ENCODE results near the gene TST.

TST gene

DNA sequence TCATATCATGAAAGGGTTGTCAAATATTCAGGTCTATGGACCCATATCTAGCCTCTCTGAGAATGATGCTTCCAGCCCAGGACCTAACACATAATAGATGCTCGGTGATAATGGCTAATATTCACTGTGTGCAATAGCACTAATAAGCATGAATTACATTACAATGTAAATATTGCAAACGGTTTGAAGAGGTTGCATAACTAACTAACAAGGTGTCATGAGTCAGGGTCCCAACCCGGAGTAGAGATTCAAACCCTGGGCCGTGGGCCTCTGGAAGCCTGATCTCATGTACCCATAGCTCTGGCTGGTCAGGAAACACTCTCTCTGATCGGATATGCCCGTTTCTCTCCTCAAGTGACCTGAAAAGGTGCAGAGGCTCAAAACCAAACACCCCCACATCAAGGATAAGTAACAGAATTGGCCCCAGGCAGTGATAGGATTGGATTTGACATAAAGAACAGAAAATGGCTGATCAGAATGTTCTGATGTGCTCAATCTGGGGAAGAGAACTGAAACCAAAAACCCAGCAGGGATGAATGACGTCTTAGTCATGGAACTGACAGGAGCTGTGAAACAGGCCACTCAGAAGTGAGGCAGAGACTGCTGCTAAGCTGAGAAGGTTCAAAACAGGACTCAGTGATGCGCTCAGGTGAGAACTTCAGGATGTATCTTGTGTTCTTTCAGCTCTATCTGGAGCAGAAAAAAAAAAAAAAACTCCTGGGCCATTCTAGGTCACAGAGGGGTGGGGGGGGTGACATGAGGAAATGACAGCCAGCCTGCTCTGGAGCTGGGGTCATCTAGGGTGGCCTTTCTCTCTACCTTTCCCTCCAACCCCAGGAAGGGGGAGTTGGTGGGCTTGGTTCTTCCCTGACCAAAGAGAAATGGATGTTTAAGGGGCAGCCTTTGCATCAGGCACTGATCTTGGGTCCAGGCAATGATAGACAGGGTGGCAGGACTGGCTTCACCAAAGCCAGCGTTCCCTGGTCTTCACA lies 25.7 kb upstream of the TST start:
- no peaks in the 10 kb centered on the region for H3K9me3 ChIP-seq (ENCODE audit: control insufficient read depth in 2 of 2, low read length in 2 of 2)
- peaks cover 28 to 37% of the 10 kb centered on the region in 2 donors for H3K4me1 ChIP-seq (ENCODE audit: control insufficient read depth in 2 of 2, insufficient read depth in 2 of 2, low read length in 2 of 2)
- H3K9ac ChIP-seq (ENCODE audit: low read depth in 1 of 2, low read length in 2 of 2) = peak overlapping the region; percentile 24 to 78
- H3K27me3 ChIP-seq (ENCODE audit: control insufficient read depth in 2 of 2, insufficient read depth in 2 of 2, low read length in 2 of 2) = no peaks in the 10 kb centered on the region
- H3K4me3 ChIP-seq (ENCODE audit: low read length in 2 of 2) = no peak overlapping the region
- no peaks in the 10 kb centered on the region for H3K36me3 ChIP-seq (ENCODE audit: control insufficient read depth in 2 of 2, insufficient read depth in 2 of 2, low read length in 2 of 2)
- peak overlapping the region; percentile 89 to 95 for H3K27ac ChIP-seq (ENCODE audit: low read depth in 2 of 2, low read length in 2 of 2)

GRCh38 chr22:37043828-37044538 lies 24.7 kb upstream of the TST start:
- no peaks in the 10 kb centered on the region for H3K9me3 ChIP-seq (ENCODE audit: control insufficient read depth in 2 of 2, low read length in 2 of 2)
- no peaks in the 10 kb centered on the region for H3K36me3 ChIP-seq (ENCODE audit: control insufficient read depth in 2 of 2, insufficient read depth in 2 of 2, low read length in 2 of 2)
- H3K4me3 ChIP-seq (ENCODE audit: low read length in 2 of 2) = peak overlapping the region; percentile 48 to 53
- H3K9ac ChIP-seq (ENCODE audit: low read depth in 1 of 2, low read length in 2 of 2) = peak overlapping the region; percentile 77 to 78
- H3K27me3 ChIP-seq (ENCODE audit: control insufficient read depth in 2 of 2, insufficient read depth in 2 of 2, low read length in 2 of 2) = no peaks in the 10 kb centered on the region
- peaks cover 28 to 37% of the 10 kb centered on the region in 2 donors for H3K4me1 ChIP-seq (ENCODE audit: control insufficient read depth in 2 of 2, insufficient read depth in 2 of 2, low read length in 2 of 2)
- peak overlapping the region; percentile 89 to 95 for H3K27ac ChIP-seq (ENCODE audit: low read depth in 2 of 2, low read length in 2 of 2)

DNA sequence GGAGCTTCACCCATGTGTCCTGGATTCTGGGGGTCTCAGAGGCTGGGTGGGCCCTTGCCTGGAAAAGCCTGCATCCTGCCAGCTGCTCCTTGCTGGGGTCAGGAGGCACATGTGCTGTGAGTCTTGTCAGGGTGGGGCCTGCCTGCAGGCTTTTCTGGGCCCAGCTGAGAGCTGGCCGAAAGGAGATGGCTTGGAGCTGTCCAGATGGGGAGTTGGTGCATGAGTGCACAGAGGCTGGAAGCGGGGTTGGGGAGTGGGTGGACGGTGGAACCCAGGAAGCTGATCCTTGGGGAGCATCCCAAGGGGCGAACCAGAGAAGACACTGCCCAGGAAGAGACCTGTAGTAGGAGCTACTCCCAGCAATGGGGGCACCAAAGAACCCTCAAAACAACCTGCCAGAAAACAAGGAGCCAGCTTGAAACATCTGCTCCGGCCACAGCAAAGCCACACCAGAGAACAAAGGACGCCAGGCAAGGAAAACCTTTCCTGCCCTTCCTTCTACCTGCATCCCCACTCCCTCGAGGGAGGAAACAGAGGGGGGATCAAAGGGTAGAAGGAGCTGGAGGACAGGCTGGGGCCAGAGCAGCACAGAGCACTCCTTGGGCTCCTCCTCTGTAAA lies 24.1 kb upstream of the TST start:
- peaks cover 28 to 37% of the 10 kb centered on the region in 2 donors for H3K4me1 ChIP-seq (ENCODE audit: control insufficient read depth in 2 of 2, insufficient read depth in 2 of 2, low read length in 2 of 2)
- H3K9me3 ChIP-seq (ENCODE audit: control insufficient read depth in 2 of 2, low read length in 2 of 2) = no peaks in the 10 kb centered on the region
- no peaks in the 10 kb centered on the region for H3K36me3 ChIP-seq (ENCODE audit: control insufficient read depth in 2 of 2, insufficient read depth in 2 of 2, low read length in 2 of 2)
- H3K4me3 ChIP-seq (ENCODE audit: low read length in 2 of 2) = peak overlapping the region; percentile 48 to 53
- H3K27me3 ChIP-seq (ENCODE audit: control insufficient read depth in 2 of 2, insufficient read depth in 2 of 2, low read length in 2 of 2) = no peaks in the 10 kb centered on the region
- H3K27ac ChIP-seq (ENCODE audit: low read depth in 2 of 2, low read length in 2 of 2) = peak overlapping the region; percentile 89 to 95
- peak overlapping the region; percentile 77 to 78 for H3K9ac ChIP-seq (ENCODE audit: low read depth in 1 of 2, low read length in 2 of 2)

DNA sequence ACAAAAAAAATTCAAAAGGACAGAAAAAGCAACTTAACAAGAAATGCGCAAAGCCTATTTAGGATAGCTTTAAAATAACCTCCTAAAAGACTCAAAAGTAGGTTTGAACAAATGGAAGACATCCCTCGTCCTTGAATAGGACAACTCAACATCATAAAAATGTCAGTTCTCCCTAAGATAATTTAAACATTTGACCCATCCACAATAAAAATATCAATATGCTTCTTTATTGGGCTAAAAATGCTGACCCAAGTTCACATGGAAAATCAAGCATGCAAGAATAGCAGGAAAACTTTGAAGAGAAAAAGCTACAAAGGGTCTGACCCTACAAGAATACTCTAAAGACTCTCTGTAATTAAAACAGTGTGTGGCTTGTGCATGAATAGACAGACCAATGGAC lies 20.2 kb upstream of the TST start:
- Histone ChIP-seq H3K27me3 (ENCODE audit: control insufficient read depth in 2 of 2, insufficient read depth in 2 of 2, low read length in 2 of 2) (no peaks in the 10 kb centered on the region), H3K9me3 (ENCODE audit: control insufficient read depth in 2 of 2, low read length in 2 of 2) (no peaks in the 10 kb centered on the region), H3K27ac (ENCODE audit: low read depth in 2 of 2, low read length in 2 of 2) (no peak overlapping the region), H3K36me3 (ENCODE audit: control insufficient read depth in 2 of 2, insufficient read depth in 2 of 2, low read length in 2 of 2) (no peaks in the 10 kb centered on the region), H3K9ac (ENCODE audit: low read depth in 1 of 2, low read length in 2 of 2) (no peak overlapping the region), H3K4me3 (ENCODE audit: low read length in 2 of 2) (no peak overlapping the region), H3K4me1 (ENCODE audit: control insufficient read depth in 2 of 2, insufficient read depth in 2 of 2, low read length in 2 of 2) (peaks cover 23 to 28% of the 10 kb centered on the region in 2 donors)

DNA sequence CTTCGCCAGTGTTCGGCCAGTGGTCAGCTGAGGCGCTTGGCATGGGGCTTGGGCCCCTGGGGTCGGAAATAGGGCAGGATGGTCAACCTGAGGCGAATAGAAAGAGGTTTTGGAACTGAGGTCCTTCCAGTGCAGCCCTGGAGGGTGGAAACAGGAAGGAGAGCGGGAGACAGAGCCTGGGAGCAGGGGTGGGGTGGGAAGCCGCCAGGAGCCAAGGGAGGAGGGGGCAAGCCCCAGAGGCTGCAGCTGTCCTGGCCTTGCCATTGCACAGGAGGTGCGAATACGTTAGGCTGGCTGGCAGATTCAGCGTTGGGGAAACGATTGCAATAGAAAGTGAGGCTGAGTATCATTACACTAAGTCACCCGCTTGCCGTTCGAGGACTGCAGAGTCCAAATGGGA lies 18.4 kb upstream of the TST start:
- peaks cover 21 to 26% of the 10 kb centered on the region in 2 donors for H3K4me1 ChIP-seq (ENCODE audit: control insufficient read depth in 2 of 2, insufficient read depth in 2 of 2, low read length in 2 of 2)
- no peak overlapping the region for H3K27ac ChIP-seq (ENCODE audit: low read depth in 2 of 2, low read length in 2 of 2)
- H3K36me3 ChIP-seq (ENCODE audit: control insufficient read depth in 2 of 2, insufficient read depth in 2 of 2, low read length in 2 of 2) = no peaks in the 10 kb centered on the region
- no peaks in the 10 kb centered on the region for H3K27me3 ChIP-seq (ENCODE audit: control insufficient read depth in 2 of 2, insufficient read depth in 2 of 2, low read length in 2 of 2)
- H3K9me3 ChIP-seq (ENCODE audit: control insufficient read depth in 2 of 2, low read length in 2 of 2) = no peaks in the 10 kb centered on the region
- H3K4me3 ChIP-seq (ENCODE audit: low read length in 2 of 2) = no peak overlapping the region
- H3K9ac ChIP-seq (ENCODE audit: low read depth in 1 of 2, low read length in 2 of 2) = no peak overlapping the region

DNA sequence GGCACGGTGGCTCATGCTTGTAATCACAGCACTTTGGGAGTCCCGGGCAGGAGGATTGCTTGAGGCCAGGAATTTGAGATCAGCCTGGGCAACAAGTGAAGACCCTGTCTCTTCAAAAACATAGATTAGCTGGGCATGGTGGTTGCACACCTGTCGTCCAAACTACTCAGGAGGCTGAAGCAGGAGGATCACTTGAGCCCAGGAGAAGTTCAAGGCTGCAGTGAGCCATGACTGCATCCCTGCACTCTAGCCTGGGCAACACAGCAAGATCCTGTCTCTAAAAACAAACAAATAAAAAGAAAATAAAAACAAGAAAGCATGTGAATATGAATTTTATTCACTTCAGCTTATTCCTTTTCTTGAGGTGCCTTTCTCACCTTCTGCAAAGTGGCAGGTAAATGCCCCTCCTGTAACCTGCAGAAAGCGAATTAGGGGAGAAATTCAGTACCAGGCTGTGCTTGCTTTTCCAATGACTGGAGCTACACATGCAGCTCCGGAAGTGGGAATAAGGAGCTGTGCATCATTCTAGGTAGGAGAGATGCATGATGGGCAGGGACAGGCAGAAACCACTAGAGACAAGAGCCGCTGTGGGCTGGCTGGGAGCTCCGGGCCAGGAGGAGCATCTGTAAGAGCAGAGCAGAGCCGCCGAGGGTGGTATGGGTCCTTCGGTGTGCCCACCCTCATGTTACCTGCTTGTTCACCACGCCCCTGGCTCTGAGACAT lies 17.6 kb upstream of the TST start:
- H3K27me3 ChIP-seq (ENCODE audit: control insufficient read depth in 2 of 2, insufficient read depth in 2 of 2, low read length in 2 of 2) = no peaks in the 10 kb centered on the region
- no peak overlapping the region for H3K27ac ChIP-seq (ENCODE audit: low read depth in 2 of 2, low read length in 2 of 2)
- H3K9me3 ChIP-seq (ENCODE audit: control insufficient read depth in 2 of 2, low read length in 2 of 2) = no peaks in the 10 kb centered on the region

GRCh38 chr22:37033605-37034430 lies 14.6 kb upstream of the TST start:
- H3K27me3 ChIP-seq (ENCODE audit: control insufficient read depth in 2 of 2, insufficient read depth in 2 of 2, low read length in 2 of 2) = no peaks in the 10 kb centered on the region
- H3K4me1 ChIP-seq (ENCODE audit: control insufficient read depth in 2 of 2, insufficient read depth in 2 of 2, low read length in 2 of 2) = peaks cover 35% of the 10 kb centered on the region in 2 donors
- H3K9ac ChIP-seq (ENCODE audit: low read depth in 1 of 2, low read length in 2 of 2) = peak overlapping the region; percentile 52 to 67
- peaks cover 15 to 18% of the 10 kb centered on the region in 2 donors for H3K36me3 ChIP-seq (ENCODE audit: control insufficient read depth in 2 of 2, insufficient read depth in 2 of 2, low read length in 2 of 2)
- no peak overlapping the region for H3K4me3 ChIP-seq (ENCODE audit: low read length in 2 of 2)
- no peaks in the 10 kb centered on the region for H3K9me3 ChIP-seq (ENCODE audit: control insufficient read depth in 2 of 2, low read length in 2 of 2)
- H3K27ac ChIP-seq (ENCODE audit: low read depth in 2 of 2, low read length in 2 of 2) = peak overlapping the region; percentile 96

More for the DNA sequence above, 17.6 kb upstream of the TST start:
- H3K4me3 ChIP-seq (ENCODE audit: low read length in 2 of 2) = no peak overlapping the region
- peaks cover 26 to 34% of the 10 kb centered on the region in 2 donors for H3K4me1 ChIP-seq (ENCODE audit: control insufficient read depth in 2 of 2, insufficient read depth in 2 of 2, low read length in 2 of 2)
- no peaks in the 10 kb centered on the region for H3K36me3 ChIP-seq (ENCODE audit: control insufficient read depth in 2 of 2, insufficient read depth in 2 of 2, low read length in 2 of 2)
- no peak overlapping the region for H3K9ac ChIP-seq (ENCODE audit: low read depth in 1 of 2, low read length in 2 of 2)

DNA sequence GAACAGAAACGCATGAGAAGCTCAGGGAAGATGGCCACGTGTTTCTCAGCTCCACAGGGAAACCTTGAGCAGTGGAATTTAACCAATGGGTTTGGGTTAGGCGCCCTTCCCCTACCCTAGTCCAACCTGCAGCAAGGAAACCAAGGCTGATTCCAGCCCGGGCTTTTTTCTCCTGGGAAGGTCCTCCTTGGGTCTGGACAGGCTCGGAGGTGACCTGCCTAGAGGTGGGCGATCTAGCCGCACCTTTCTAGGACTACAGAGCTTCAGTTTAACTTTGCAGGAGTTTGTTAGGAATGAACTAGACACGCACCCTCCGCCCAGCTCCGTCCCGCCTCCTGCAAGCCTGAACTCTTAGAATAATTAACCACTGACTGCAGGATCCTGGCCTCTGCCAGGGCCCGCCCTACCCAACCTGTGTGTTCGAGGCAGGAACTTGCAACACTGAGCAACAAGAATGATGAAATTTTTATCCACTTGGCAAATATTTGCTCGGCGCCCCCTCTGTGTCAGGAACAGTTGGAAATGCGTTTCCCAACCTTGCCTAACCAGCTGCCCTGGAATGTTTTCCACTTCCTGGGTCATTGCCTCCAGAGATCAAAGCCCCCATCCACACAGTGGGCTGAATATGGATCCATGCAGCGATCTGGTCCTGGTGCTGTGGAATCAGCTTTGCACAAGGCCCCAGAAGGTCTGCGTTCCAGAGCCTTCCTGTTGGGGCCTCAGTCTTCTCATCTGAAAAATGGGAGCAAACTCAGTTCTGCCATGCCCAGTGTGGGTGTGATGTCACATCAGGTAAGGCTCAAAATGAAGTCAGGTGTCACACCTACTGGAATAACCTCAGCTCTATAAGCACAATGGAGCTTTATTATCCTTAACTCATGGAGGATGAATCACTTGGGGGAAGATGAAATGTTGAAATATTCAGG lies 13.6 kb upstream of the TST start:
- no peaks in the 10 kb centered on the region for H3K27me3 ChIP-seq (ENCODE audit: control insufficient read depth in 2 of 2, insufficient read depth in 2 of 2, low read length in 2 of 2)
- peak overlapping the region; percentile 57 to 67 for H3K9ac ChIP-seq (ENCODE audit: low read depth in 1 of 2, low read length in 2 of 2)
- H3K4me3 ChIP-seq (ENCODE audit: low read length in 2 of 2) = peak overlapping the region; percentile 33 to 57
- peaks cover 35% of the 10 kb centered on the region in 2 donors for H3K4me1 ChIP-seq (ENCODE audit: control insufficient read depth in 2 of 2, insufficient read depth in 2 of 2, low read length in 2 of 2)
- peak overlapping the region; percentile 96 for H3K27ac ChIP-seq (ENCODE audit: low read depth in 2 of 2, low read length in 2 of 2)
- peaks cover 22 to 23% of the 10 kb centered on the region in 2 donors for H3K36me3 ChIP-seq (ENCODE audit: control insufficient read depth in 2 of 2, insufficient read depth in 2 of 2, low read length in 2 of 2)
- H3K9me3 ChIP-seq (ENCODE audit: control insufficient read depth in 2 of 2, low read length in 2 of 2) = no peaks in the 10 kb centered on the region
